Measurements from ENCODE around the gene KRT74.

KRT74 gene

DNA sequence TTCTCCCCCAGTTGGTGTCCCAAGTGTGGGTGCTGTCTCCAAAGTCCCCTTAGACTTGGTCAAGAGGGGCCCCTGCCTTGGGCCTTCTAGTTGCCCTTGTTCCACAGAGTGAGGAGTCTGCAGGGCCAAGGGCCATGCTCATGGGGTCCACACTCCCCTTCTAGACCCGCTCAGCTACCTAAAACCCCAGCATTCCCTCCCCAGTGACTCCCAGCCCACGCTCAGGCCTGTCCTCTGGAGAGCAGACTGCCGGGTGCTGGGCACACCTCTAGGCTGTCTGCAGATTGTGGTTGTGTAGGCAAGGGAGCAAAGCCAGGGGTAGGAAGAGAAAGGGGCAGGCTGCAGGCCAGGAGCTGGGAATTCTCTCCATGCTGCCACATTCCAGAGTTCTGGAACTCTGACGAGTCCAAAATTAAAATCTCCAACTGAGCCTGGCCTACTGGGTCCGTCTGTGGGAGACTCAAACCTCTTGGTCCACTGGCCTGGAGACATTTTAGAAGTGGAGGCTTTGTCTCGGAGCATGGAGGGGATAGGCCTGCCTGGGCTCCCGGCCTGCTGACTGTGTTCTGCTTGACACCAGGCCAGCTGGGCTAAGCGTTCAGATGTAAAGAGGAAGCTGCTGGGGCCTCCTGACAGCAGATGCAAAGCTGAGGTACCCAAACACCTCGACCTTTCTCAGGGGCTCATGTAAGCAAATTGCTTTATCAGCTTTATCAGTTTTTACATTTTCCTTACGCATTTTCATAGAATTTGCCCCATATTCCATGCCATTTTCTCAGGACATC is 39.8 kb downstream of the KRT74 start:
- no peak for DNase-seq

DNA sequence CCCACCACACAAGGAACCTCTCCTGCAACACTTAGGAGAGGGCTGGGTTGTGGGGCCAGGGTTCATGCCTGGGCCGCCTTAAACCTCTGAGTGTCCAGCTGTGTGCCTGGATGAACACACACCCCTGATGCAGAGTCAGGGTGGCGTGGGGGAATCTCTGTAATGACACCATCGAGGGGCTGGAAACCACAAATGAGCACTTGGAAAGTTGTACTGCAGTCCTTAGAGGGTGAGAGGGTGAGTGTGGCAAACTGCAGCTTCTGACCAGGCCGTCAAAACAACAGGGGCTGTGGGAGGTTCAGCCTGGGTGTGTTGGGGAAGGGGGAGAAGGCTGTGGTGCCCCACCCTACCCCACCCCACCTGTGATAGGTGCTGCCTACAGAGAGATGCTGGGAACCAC is 41.0 kb downstream of the KRT74 start:
- DNase-seq, result no peak

DNA sequence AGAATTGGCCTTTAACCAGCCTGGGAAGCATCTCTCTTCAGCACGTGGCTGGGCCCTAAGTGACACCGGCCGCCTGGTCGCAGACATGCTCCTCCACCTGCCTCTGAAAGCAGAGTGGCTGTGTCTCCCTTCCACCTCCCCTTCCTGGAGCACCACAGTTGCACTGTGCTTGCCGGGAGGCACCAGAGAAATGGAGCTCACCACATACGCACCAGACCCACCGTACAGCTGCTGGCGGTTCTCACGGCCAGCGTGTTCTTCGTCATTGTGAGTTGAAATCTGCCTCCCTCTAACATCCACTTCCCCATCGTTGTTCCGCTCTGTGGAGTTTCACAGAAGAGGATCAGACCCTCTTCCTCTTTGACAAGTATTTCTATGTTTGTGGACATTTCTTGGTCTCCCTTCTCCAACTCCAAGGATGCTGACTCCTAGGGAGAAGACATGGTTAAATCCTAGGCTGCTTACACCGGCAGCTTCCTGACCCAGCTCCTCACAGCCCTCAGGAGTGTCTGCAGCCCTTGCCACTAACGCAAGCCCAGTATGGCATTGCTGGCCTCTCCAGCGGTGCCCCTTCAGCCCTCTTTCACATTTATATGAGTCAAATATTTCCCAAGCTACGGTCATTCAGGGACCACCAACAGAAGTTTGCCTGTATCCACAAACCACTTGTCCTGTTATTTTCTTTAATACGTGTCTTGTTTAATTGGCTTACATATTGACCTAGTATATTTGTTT is 41.9 kb downstream of the KRT74 start:
- DNase-seq, result no peak

DNA sequence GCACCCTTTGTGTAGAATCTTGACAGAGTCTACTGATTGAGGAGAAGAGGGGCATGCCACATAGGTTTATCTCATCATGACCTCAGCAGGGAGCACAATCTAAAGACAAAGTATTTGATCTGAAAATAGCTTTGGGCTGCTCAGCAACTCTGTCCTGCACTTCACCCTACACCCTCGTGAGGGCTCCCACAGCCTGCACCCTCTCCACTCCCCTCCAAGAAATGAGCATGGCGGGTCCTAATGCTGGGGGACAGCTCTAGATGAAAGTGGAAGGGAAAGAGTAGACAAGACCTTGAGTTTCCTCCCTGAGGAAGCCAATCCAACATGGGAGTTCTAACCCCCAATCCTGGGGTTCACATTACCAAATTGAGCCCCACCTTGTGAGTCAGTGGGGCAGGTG is 42.7 kb downstream of the KRT74 start:
- DNase-seq, result no peak

DNA sequence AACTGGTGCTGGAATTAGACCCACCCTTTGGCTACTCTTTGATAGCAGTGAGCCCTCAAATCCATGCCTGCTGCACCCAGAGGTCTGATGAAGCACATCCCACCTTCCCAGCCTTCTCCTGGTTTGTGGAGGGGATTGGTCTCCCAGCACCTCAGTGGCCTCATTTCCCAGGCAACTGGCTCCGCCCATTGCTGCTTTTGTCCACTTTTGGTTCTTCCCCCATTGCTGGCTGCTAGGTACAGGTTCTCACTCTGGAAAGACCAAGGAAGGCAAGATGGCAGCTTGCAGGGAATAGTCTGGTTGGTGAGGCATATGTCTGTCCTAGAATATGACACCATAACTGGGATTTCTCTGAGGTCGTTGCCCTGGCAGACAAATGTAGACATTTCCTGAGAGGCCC is 43.3 kb downstream of the KRT74 start:
- no peak for DNase-seq

DNA sequence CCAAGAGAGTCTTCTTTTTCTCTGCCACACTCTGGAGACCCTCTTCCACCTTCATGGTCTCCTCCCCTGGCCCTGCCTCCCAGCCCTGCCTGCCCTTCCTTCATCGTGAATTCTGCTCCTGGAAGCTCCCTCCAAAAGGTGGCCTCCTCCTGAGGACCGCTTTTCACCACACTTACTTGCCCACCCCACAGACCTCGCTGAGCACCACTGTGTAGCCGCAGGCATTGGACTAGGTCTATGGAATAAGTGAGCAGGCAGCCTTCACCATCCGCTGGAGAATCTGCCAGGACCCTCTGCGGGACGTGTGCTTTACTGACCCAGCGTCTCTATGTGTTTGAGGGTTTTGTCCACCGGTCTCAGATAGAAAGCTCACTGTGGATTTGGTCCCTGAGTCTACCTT is 43.8 kb downstream of the KRT74 start:
- no peak for DNase-seq

DNA sequence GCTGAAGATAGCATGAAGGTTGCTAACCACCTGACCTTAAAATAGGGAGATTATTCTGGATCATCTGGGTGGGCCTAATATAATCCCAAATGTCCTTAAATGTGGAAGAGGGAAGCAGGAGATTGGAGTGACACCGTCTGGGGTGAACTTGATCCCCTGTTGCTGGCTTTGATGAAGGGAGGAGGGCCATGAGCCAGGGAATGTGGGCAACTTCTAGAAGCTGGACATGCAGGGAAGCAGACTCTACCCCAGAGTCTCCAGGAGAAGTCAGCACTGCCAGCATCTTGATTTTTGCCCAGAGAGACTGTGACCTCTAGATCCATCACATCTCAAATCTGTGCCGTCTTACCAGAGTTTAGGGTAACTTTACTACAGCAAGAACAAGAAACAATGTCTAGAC is 44.2 kb downstream of the KRT74 start:
- no peak for DNase-seq

DNA sequence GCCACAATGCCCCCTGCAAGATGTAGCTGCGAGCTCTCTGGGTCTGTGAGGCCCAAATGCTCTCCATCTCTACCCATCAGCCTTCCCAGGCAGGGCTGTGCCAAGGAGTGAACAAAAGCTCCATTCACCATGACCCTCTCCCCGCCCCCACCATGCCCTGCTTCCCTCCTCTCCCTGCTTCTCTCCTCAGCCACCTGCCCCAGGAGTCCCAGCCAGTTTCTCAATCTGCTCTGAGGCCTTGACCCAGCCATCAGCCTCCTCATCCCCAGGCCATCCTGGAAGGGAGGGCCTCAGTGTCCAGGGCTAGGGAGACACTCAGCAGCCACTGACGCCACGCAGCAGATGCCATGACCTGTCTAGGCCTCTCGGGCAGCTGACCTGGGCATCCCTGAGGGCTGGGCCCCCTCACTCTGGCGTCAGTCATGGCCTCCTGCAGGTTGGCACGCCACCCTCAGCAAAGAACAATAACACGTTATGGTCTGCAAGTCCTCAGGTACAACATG is 45.0 kb downstream of the KRT74 start:
- no peak for DNase-seq

DNA sequence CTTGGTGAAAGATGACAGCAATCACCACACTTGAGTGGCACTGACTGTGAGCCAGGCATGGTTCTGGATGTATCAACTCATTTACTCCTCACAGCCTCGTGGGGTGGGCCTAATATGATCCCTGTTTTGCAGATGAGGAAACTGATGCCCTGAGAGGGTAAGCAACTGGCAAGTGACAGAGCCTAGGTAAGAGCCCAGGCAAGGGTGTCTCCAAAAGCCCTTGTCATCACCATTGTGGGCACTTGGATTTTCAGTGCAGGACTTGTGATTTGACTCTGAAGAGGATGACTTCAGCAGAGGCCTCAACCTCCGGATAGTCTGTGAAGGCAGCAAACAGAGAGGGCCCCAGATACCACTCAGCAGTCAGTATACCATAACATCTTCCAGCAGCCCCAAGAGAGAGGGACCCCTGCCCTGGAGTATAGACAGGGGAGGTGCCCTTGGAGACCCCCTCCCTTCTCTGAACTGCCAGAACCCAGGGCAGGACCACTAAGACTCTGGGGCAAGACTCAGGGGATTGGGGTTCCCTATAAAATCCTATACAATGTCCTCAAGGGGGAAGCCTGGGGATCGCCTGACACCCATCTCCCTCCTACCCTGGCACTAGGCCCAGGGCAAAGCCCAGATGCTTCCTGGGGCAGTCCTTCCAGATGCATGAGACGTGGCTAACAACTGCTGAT is 46.4 kb downstream of the KRT74 start:
- no peak for DNase-seq

DNA sequence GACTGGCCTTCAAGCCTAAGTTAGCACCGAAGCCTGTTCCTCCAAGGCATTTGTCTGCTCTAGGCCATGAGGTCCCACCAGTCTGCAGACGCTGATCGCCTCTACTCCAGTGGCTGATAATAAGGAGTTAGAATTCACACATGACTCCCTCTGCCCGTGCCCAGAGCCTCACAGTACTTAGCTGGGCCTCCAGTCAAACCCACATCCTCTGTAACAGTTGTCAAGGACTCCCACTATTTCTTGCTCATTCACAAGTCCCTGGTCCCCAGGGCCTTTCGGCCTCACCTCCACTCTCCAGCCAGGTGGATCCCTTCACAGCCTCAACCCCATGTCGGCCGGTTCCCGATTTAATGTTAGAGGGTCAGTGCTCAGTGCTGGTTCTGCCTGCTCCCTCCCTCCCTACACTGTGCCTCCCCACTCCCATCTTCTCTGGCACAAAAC is 47.1 kb downstream of the KRT74 start:
- DNase-seq, result no peak

DNA sequence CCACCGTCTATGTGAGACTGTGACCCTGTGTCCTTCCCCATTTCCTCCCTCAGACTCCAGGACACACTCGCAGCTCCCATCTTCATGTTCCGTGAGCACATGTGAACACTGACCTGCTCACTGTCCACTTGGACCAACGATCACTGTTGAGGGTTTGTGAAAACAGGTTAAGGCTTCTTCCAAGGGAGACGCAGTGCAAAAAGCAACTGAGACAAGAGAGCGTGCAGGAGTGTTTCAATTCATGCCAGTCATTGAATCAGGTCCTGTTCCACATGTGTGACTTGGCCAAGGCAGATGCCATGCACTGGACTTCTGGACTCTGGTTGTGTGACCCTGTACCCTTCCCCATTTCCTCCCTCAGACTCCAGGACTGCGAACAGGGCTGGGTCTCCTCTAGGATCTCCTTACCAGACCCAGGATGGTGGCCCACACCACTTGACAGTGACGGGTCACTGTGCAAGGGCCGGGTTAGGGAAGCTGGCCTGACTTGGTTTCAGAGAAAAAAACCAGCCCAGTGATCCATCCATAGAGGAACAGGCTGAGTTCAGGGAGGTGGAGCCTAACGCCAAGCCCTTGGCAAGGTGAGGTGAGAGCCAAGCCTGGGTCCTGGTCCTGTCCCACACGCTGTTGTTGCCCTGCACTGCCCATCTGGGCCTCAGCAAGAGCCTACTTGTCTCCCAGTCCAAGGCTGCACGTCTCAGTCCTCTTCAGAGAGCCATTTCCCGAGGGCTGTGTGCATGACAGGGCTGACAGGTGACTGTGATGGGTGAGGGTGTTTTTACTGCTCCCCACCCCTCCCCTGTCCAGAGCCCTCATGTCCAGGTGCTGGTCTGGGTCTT is 47.8 kb downstream of the KRT74 start:
- no peak for DNase-seq

DNA sequence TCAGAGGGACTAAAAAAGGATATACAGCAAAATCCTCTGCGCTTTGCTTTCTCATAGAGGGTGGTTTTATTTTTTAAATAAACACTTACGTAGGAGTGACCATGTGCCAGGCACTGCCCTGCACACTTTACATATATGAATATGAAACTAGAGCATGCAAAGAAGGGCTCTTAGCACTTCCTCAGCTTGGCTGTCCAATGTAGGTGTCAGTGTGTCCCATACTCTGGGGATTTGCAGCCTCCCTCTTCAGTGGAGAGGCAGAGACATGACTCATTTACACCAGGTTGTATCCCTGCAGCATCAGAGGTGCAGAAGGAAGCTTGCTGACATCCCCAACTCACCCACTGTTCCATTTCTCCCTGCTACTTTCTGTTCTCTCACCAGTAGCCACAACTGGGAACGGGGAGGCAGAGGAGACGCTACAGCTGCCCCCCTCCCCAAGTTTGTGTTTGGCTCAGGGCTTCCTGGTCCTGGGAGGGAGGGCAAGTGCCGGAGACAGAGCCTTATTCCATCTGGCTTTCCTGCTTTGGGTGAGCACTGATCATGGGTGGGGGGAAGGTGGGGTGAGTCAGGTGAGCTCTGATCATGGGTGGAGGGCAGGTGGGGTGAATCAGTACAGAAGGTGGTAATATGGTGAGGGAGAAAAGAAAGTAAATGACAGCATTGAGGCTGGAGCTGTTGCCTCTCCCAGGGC is 48.6 kb downstream of the KRT74 start:
- DNase-seq, result no peak

DNA sequence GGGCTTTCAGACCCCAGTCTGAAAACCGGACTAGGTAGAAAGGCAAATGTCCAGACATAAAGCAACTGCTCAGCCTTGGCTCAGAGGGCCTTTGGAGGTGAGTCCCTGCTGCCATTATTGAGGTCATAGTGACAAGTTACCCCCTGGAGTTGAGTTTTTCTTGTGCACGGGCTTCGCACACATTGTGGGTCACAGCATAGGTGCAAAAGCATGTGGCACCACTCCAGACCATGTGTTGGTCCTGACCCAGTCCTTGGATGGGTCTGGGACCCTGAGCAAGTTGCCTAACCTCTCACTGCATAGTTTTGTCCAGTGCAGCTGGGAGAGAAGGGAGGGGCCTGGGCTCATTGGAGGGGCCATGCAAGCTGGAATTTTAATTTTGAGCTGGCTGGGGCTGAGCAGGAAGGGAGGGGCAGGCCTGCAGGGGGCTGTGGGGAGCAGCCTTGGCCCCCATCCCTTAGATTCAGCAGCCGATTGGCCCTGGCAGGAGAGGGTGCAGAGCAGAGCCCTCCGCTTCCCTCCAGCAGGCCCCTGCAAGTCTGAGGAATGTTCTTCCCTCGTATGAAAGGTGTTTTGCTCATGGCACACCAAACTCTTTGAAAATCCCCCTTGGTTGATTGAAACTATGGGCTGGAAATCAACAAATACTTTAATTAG is 49.3 kb downstream of the KRT74 start:
- DNase-seq, result no peak

DNA sequence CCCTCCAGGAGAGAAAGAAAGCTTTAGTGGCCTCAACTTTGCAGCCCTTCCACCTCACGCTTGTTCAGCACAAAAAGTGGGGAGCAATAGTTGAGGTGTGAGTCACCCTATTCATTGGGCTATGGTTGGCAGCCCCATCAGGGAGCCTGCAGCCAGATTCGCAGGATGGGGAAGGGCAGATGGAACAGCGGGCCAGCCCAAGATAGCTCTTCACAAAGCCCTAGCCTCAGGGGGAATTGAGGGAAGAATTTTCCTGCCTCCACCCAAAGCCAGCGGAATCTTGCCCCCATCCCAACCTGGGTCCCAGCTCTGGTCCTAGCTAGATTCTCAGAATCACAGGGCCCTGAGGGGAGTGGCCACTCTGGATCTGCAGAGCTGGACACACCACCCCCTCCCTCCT is 49.8 kb downstream of the KRT74 start:
- DNase-seq, result no peak

DNA sequence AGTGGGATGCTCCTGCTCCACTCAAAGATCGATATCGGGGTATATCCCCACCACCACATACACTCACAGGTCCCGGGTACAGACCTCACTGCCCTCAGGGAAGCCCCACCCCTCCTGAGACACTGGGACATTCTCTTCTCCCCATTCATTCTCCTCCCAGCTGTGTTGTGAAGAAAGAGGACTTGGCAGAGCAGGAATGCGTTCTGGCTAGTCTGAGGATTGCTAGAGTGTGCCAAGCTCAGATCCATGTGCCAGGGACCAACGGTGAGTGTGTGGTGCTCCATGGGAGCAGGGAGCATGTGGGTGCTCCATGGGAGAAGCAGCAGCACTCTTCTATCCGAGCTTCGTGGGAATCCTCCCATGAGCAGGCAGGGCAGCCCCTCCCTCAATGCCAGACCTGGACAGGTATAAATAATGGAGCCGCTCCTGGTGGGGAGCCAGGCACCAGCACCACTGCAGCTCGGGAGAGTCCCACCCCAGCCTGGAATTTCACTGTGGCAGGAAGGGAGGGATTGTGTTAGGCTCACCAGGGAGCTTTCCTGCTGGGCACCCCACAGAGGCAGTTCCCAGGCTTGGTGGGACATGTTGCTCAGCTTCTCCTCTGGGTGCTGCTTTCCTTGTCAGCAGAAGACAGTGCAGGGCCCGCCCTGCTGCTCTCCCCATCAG is 51.2 kb downstream of the KRT74 start:
- DNase-seq, result no peak

DNA sequence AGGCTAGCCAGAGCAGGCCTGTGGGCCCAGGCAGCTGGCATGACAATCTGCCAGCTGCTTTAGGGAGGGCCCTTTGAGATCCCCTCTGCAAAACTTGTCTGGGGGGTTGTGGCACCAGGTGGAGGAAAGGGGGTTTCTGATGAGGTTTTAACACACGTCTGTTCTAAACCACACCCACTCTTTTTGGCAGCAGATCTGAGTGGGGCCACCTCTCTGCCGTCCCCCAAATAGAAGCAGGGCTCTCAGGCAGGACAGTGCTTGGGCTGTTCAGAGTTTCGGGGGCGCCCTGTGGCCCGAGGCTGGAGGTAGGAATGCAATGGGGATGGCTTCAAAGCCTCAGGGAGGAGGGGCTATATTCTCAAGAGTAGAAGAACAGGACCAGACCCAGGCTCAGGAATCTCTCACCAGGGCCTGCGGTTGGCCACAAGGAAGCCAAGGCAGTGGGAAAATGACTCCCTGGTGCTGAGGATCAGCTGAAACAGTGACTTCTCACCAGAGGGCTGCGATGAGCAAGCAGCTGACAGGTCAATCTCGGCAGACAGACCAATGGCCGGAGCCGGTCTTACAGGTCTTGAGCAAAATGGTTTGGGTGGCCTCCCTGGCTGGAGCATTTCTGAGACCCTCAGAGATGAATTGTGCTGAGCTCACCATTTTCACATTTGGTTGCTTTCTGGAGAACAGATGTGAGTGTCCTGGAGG is 51.9 kb downstream of the KRT74 start:
- DNase-seq, result no peak

DNA sequence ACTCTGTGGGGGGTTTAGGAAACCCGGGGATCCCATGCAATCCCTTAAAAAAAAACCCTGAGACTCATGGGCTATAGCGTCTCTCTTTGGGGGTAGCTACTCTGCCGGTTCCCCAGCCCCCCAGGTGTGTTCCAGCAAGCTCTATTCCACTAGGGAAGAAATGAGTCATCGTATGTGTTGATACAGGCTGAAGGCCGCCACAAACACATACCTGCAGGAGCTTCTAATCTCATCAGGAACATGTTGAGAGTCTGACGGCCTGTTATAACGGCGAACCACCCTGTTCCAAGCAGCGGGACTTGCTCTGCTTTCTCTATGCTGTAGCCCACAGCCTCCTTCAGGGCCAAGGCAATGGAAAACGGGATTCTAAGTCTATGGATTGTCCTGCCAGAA is 52.5 kb downstream of the KRT74 start:
- DNase-seq, result no peak

DNA sequence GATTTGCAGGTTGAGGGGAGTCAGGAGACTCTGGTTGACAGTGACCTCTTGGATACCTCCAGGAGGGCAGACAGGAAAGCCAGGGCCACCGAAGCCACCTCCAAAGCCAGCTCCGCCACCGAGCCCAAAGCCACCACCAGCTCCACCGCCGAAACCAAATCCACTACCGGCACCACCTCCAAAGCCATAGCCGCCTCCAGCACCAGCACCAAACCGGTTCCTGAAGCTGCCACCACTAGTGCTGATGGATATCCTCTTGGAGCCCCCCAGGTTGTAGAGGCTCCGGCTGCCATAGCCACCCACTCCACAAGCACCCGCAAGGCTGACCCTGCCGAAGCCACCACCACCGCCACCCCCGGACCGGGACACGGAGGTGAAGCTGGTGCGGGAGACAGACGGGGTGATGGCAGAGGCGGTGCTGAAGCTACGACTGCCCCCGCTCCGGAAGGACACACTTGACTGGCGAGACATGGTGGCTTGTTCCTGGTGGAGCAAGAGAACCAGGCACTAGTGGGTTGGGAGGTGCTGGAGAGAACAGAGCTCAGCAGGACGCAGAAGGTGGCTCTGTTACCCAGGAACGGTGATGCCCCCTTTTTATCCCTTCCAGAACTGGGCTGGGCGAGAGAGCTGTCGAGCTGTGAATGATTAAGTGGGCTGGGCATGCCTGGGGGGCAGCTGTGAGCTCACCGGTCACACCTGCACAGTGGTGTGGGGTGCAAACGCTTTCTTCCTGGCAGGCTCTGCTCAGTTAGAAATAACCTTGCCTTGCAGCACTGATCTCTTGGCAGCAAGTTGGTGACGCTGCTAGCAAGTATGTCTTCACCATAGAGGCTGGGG is 53.6 kb downstream of the KRT74 start, which contains the start of gene KRT5:
Gene KRT5, minus strand, starts transcription at position 569 of the 837 bp plus-strand sequence. Its CDS starts 98 bp downstream, at position 471.
- no peak for DNase-seq

DNA sequence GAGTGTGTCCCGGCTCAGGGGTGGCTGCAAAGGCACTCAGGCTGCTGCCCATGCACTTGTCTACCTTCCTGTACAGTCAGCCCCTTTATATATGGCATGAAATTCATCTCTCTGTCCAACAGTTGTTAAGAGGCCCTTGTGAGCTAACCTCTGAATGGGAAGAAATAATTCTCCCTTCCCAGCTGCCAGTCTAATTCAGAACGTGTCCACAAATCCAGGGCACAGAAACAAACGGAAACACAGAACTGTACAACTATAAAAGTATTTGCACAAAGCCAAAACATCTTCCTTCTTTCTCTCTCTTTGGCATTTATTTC is 54.3 kb downstream of the KRT74 start:
- no peak for DNase-seq

Data from NCI-H2107 (cell line).